NCI-H2107 (cell line): ENCODE measurements around the gene TMEM176A.
A peak's percentile ranks its signal among the peaks of the same experiment; 100 is the strongest.
"Not testable (repeated sequence)": the region's sequence is repeated elsewhere in the genome, so short reads cannot be mapped to it uniquely, and the experiment has no call there.

ENCODE experiments used
- DNase-seq: peaks from one replicate; lab custom pipeline; 2025; lab: John Stamatoyannopoulos, UW

The TMEM176A gene

DNA sequence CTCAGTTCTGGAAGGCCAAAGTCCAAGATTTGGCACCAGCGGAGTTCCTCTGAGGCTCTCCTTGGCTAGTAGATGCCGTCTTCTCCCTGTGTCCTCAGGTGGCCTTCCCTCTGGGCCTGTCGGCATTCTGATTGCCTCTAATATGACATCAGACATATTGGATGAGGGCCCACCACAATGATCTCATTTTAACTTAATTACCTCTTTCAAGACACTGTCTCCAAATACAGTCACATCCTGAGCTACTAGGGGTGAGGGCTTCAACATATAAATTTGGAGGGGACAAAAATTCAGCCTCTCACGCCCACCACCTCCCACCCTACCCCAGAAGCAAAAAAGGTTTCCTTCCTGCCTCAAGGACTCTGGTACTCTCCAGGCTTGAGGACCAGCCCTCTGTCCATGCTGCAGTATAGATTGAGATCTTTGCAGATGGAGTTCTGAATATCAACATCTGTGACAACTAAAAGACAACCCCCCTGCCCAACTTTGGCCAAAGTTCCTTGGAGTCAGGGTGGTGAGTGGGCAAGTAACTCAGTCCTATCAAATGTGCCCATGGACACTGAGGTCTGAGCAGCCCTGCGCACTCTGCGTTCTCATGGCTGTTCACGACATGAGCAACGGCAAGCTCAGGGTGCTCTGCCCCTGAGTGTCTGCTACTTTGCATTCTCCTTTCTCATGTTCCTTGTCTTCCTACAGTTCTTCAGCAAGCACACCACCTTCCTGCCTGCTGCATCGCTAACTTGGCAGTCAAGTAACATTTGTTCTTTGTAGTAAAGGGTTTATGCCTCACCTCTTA is 11.9 kb upstream of the TMEM176A start:
- no peak for DNase-seq

DNA sequence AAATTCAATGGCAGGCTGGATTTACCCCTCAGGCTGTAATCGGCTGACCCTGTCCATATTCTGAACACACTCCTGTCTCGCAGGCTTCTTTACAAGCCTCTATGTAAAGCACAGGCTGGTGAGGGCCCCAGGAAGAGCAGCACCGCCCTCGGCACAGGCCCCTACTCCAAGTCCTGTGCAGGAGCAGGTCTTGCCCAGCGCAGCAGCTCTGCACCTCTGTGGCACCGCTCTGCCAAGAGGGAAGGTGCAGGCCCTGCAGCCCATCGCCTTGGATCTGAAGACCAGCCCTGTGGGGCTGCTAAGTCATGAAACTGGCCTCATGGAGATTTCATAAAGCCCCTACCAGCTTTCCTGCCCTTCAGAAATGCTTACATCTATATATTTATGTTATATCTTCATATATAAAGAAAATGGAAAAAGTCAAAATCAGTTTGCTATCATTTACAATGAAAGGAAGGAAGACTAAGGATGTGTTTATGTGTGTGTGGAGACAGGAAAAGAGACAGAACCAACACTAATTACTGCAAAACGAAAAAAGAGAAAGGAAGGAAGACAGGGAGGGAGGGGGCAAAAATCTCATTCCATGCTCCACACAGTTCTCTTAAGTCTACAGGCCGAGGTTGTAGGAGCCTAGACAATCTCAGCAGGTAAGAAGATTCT is 10.0 kb upstream of the TMEM176A start:
- DNase-seq = no peak

DNA sequence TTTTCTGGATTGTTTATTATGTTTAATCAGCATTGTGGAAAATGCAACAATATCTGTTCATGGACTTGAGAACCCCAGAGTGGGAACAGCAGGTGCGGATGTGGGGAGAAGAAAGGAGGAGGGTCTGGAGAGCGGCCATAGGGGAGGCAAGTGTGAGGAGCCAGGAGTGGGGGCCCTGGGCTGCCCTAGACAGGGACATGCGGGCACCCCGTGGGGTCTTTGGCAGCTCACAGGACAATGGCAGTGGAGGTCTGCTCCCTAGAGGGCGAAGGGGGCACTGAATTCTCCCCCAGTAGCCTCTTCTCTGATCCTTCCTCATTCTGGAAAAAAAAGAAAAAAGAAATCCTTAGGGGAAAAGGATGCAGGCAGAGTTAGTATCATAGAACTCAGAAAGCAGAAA is 9.3 kb upstream of the TMEM176A start:
- DNase-seq = no peak

DNA sequence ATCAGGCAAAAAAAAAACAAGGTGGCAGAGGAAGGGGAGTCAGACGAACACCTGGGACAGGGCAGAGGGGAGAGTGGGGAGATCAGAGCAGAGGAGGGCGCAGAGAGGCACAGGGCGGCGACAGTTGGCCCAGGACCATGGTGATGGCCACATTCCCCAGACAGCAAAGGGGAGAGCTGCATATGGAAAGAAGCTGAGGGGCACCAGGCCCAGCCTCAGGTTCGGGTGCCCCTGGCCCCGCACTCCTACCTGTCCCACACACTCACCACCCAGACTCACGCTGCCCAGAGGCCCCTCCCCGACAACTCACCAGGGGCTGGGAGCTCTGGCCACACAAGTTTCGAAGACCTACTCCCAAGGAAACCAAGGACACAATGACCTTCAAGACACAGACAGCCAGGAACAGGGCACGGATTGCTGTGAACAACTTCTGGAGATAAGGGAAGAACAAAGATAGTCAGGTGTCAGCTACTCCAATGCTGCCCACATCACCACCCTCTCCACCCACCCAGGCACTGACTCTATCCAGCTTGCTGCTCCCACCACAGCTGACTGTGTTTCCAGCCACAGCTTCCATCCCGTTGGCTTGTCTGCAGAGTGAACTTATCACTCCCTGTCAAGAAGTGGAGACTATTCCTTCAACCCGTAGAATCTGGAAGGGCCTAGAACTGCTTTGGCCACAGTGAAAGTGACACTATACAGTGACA is 8.7 kb upstream of the TMEM176A start:
- DNase-seq = no peak

DNA sequence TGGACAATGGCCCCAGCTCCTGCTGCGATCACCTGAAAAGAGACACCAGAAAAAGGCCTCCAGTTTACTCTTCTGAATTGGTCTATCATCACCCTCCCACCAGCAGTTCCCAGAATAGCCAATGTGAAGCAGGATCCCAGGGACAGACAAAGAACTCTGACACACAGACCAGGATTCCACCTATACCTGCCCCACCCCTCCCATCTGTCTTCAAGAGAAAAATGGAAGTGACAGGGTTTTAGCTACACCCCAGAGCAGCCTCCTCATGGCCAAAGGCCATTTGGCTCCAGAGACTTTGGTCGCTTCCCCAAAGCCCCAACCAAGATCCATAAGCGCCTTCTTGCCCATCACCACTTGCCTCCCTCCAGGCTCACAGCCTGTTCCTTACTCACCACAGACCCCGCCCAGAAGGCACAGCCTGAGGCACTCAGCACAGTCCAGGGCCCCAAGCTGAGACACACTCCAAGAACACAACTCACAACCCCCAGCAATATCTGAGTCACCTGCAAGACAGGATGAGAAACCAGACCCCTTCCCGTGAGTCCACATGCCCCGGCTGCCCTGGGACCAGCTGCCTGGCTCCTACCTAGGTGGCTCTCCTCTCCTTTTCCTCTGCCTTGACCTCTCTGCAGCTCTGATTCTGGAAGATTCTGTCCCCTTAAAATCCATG is 6.9 kb upstream of the TMEM176A start:
- no peak for DNase-seq

DNA sequence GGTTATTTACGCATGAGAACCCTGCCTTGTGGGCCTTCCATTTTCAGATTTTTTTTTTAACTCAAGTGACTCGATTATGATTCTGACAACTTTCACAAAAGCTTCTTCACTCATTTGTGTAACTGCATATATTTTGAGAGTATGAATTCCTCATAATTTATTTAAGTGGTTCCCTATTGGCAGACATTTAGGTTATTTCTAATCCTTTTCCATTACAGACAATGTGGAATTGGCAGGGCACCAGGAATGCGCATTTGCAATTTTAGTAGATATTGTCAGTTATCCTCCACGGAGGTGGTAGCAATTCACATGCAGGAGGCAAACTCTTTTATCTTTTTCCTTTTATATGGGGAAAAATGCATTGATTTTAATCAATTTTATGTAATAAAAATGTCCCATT is 2.9 kb upstream of the TMEM176A start:
- DNase-seq = no peak

DNA sequence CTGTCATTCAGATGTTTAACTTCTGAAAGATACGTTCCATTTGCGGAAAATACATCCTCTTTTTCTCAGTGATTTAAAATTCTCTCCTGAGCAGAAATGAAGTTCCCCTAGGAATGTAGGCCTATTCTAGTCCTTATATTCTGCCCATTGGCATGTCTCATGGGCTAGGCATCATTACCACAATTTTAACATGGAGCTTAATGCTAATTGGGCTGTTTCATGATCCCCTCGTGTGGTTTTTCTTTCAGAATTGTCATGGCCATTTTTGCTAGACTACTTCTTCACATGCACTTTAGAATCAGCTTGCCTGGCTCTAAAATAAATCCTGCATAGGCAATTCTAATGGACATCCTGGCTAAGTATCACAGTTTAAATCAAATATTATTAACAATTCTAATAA is 1.4 kb upstream of the TMEM176A start:
- no peak for DNase-seq

DNA sequence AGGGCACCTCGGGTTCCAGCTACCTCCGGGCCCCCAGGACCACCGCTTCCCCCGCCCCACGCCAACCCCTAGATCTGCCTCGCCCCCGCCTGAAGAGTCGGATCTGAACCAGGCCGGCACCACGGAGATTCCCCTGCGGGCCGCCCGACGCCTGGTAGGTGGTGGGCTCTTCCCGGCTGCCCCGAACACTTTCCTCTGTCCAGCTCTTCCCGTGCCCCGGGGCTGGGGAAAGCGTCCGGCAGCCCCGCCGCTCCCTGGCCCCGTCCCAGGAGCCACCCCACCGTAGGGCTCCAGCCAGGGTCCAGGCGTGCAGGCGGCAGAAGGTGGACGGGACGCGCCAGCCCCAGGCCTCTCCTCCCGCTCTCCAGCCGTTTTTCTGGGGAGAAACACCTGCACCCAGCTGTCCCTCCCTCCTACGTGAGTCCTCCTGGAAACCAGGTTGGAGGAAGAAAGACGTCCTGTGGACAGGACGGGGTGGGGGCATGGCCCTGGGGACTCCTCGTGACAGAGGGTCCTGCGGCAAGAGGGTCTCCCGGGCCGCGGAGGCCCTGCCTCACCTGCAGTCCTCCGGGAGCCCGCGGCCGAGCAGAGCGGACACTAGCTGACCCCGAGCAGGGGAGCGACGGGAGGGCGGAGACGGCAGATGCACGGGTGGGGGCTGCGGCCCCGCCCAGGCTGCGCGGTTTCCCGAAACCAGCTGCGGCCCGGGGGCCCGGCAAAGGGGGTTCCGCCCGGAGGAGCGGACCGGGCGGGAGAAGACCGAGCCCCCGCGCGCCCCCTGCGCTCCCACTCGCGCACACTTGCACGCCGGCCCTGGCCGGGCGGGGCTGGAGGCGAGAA is 608 bp upstream of the TMEM176A start, which contains the start of gene TMEM176B:
Gene TMEM176B (minus strand): TSS at position 624 of the 840 bp plus-strand sequence. CDS start 3,795 bp downstream, outside the sequence.
- no peak for DNase-seq

DNA sequence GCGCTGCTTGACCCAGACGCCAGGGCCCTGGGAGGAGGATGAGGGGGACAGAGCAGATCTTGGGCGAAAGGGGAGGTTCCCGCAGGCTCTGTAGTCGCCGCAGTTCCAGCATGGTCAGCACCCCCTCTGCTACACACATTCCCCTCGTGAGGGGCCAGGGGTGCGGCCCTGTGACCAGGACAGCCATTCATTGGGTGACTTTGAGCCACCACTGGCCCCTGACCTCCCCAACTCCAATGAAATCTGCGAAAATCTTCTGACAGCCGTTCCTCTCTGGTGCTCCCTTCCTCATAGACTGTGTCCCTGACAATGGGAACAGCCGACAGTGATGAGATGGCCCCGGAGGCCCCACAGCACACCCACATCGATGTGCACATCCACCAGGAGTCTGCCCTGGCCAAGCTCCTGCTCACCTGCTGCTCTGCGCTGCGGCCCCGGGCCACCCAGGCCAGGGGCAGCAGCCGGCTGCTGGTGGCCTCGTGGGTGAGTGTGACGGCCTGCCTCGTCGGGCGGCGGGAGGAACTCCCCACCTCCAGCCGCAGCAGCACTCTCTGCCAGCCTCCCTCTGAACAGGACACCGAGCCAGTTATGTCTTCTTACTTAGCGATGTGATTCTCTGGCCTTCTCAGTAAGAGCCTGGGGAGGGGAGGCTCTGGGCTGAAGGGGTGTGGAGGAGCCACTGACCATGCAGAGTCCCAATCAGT is 825 bp downstream of the TMEM176A start:
- DNase-seq = no peak

DNA sequence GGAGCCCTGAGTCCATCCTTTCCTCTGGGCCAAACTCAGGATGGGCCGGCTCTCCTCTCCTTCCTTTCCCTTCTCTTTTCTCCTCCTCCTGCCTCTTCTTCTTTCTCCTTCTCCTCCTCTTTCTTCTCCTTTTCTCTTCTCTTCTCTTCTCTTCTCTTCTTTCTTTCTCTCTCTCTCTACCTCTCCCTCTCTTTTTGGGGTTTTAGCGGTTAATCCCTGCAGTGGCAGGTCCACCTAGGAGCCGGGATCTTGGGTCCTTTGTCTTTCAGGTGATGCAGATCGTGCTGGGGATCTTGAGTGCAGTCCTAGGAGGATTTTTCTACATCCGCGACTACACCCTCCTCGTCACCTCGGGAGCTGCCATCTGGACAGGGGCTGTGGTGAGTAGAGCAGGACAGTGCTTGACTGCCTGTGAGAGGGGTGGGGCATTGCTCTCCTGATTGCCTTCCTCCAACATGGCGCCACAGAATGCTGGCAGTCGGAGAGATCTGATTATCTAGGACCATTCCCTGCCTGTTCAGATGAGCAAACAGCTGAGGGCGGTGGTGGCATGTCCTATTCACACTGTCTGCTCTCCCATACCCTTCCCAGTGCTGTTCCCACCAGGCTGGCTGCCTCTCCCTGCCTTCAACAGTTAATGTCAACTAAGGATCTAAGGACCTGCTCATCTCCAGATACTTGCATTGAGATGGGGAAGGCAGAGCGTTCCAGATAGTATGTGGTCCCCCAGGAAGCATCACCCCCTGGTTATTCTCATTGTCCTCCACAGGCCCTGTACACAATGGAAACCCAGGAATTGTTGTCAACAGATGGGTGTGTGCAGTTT is 1.6 kb downstream of the TMEM176A start:
- no peak for DNase-seq

DNA sequence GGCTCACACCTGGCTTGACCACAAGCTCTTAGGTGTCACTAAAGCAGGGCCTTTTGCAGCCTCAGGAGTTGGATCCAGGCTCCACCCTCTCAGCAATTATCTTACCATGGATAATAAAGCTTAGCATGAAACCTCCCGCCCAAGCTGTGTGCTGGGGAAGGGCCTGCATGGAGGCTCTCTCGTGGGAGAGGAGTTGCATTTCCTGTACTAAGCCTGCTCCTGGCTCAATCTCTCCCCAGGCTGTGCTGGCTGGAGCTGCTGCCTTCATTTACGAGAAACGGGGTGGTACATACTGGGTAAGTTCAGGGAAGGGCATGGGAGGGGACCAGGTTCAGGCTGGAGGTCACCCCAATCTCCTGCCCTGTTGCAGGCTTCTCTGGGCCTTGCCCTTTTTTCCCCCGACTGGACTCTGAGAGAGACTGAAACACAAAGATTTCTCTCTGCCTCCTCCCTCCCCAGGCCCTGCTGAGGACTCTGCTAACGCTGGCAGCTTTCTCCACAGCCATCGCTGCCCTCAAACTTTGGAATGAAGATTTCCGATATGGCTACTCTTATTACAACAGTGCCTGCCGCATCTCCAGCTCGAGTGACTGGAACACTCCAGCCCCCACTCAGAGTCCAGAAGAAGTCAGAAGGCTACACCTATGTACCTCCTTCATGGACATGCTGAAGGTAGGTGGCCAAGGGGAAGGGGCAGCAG is 2.7 kb downstream of the TMEM176A start:
- DNase-seq = peak; percentile 28

DNA sequence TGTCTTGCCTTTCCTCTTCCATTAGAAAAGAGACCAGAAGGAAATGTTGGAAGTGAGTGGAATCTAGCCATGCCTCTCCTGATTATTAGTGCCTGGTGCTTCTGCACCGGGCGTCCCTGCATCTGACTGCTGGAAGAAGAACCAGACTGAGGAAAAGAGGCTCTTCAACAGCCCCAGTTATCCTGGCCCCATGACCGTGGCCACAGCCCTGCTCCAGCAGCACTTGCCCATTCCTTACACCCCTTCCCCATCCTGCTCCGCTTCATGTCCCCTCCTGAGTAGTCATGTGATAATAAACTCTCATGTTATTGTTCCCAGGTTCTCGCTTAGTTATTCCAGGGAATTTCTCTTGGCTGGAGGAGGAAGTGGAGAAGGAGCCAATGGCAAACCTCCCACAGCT is 4.2 kb downstream of the TMEM176A start:
- no peak for DNase-seq

DNA sequence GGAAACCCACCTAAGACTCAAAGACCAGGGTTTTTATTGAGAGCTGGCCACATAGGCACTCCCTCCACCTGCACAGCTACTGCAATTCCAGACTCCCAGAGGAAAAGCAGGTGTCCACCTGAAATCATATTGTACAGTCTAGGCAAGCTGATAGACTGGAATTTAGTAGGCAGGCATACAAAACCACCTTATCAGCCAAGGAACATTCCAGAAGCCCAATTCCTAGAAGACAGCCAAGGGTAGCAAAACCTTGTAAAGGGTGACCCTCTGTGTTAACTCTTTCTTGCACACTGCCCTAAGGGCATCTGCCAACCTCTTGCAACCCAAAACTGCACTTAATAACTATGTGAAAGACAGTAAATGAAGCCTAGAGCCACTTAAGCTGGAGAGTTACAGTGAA is 5.3 kb downstream of the TMEM176A start:
- no peak for DNase-seq

DNA sequence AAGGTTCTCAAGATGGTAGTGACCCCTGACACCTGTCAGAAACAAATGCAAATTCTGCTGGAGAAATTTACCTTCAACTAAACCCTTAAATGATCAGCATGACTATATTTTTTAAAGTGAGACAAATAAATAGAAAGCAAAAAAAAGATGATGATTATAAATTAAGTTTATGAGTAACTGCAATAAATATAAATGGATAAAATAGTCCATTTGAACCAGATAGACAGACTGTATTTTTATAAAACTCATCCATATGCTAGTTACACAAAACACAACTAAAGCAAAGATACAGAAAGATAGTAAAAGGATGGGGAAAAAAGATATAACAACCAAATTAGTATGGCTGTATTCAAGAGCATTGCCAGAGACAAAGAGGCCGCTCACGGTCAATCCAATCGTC is 5.9 kb downstream of the TMEM176A start:
- no peak for DNase-seq

DNA sequence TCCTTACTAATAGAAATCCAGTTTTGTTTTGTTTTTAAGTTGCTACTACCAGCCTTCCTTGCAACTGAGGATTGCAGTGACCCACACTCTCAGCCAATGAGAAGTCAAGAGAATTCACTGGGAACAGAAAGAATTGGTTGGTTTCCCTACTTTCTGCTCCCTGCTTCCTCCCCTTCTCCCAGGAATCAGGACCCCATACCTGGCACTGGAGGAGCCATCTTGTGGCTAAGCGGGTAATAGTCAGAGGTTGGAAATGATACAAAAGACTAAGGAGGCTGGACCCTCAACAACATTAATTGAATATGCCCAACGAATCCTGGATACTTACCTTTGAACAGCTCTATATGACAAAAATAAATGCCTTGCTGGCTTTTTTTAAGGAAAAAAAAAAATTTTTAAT is 6.3 kb downstream of the TMEM176A start:
- no peak for DNase-seq

DNA sequence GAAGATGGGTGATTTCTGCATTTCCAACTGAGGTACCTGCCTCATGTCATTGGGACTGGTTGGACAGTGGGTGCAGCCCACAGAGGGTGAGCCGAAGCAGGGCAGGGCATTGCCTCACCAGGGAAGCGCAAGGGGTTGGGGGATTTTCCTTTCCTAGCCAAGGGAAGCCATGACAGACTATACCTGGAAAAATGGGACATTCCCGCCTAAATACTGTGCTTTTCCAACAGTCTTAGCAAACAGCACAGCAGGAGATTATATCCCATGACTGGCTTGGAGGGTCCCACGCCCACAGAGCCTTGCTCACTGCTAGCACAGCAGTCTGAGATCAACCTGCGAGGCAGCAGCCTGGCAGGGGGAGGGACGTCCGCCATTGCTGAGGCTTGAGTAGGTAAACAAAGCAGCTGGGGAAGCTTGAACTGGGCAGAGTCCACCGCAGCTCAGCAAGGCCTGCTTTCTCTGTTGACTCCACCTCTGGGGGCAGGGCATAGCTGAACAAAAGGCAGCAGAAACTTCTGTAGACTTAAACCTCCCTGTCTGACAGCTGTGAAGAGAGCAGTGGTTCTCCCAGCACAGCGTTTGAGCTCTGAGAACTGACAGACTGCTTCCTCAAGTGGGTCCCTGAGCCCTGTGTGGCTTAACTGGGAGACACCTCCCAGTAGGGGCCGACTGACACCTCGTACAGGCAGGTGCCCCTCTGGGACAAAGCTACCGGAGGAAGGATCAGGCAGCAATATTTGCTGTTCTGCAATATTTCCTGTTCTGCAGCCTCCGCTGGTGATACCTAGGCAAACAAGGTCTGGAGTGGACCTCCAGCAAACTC is 7.3 kb downstream of the TMEM176A start:
- DNase-seq = not testable (repeated sequence)

DNA sequence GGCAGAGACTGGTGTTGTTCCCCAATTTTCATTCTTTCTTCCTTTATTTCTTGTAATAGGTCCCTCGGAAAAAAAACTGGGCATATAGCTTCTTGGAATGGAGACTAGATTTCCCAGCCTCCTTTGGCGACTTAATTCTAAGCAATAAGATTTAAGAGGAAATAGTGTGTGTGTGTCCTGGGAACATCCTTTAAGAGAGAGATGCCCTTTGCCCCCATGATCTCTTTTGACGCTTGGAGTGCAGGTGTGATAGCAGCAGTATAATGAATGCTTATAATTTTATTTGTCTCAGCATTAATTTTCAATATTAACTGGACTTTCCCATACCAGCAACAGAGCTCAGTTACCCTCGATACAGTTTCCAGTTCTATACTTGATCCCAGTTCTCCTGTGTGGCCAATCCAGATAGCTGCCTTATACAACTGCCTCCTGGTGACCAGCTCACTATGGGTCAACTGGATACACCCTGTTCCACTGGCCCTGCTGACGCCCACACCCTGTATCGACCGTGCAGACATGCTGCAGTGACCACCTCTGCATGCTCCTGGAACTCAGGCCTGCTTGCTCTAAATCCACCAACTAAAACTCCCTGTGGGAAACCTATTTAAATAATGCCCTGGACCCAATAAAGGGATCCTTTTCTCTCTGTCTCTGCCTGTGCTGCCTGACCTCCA is 13.9 kb downstream of the TMEM176A start:
- no peak for DNase-seq

DNA sequence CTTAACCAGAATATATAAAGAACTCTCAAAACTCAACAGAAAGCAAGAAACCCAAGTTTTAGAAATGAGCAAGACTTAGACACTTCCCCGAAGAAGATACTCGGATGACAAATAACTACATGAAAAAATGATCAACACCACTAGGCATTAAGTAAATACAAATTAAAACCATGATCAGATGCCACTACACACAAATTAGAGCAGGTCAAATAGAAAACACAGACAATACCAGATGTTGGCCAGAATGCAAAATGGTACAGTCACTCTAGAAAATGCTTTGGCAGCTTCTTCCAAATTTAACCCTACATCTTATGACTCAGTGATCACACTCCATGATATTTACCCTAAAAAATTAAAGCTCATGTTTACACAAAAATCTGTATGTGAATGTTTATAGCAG is 18.4 kb downstream of the TMEM176A start:
- no peak for DNase-seq
